HUDEP-2 (cell line): ENCODE results near the gene UGT2B11.
"Not testable (repeated sequence)": the region's sequence is repeated elsewhere in the genome, so short reads cannot be mapped to it uniquely, and the experiment has no call there.

ENCODE experiments used
- DNase-seq, 76 experiments: peaks; one replicate each; lab custom pipeline; 2025; ENCODE audit not compliant: unreplicated experiment in 76 of 76; lab: John Stamatoyannopoulos, UW

Gene UGT2B11

GRCh38 chr4:69214716-69215115 is at the start of gene UGT2B11:
Gene UGT2B11 (minus strand): TSS chr4:69214748. CDS start chr4:69214722, 26 bp downstream.
- no peak for DNase-seq

- not testable (repeated sequence) for DNase-seq
Observed at GRCh38 chr4:69253147-69253772, 38.7 kb upstream of the UGT2B11 start.

- not testable (repeated sequence) for DNase-seq
Observed at GRCh38 chr4:69250884-69251283, 36.3 kb upstream of the UGT2B11 start.

- peak in 3 of 76 experiments; percentile 0 to 6 (median 4) for DNase-seq
Observed at GRCh38 chr4:69242562-69243240, 28.2 kb upstream of the UGT2B11 start.

GRCh38 chr4:69241746-69242145 is 27.2 kb upstream of the UGT2B11 start:
- not testable (repeated sequence) for DNase-seq

GRCh38 chr4:69240787-69241186 is 26.2 kb upstream of the UGT2B11 start:
- DNase-seq: peak in 4 of 76 experiments; percentile 3 to 46 (median 23)

GRCh38 chr4:69239557-69240168 is 25.1 kb upstream of the UGT2B11 start:
- peak in 61 of 76 experiments; percentile 3 to 91 (median 65) for DNase-seq

- DNase-seq: no peak
Observed at GRCh38 chr4:69239092-69239491, 24.5 kb upstream of the UGT2B11 start.

GRCh38 chr4:69224891-69225290 is 10.3 kb upstream of the UGT2B11 start:
- DNase-seq: no peak

GRCh38 chr4:69223277-69223676 is 8.7 kb upstream of the UGT2B11 start:
- DNase-seq: not testable (repeated sequence)

GRCh38 chr4:69218491-69218890 is 3.9 kb upstream of the UGT2B11 start:
- DNase-seq: not testable (repeated sequence)

GRCh38 chr4:69210911-69211310 is 3.6 kb downstream of the UGT2B11 start:
- DNase-seq: no peak

GRCh38 chr4:69198506-69198905 is 16.0 kb downstream of the UGT2B11 start:
- DNase-seq: peak in 1 of 76 experiments; percentile 19

- DNase-seq: no peak
Observed at GRCh38 chr4:69196209-69196965, 18.2 kb downstream of the UGT2B11 start.

- no peak for DNase-seq
Observed at GRCh38 chr4:69194166-69194565, 20.4 kb downstream of the UGT2B11 start.

GRCh38 chr4:69191905-69192304 is 22.6 kb downstream of the UGT2B11 start:
- peak in 61 of 76 experiments; percentile 1 to 95 (median 62) for DNase-seq

GRCh38 chr4:69190621-69191020 is 23.9 kb downstream of the UGT2B11 start:
- DNase-seq: peak in 1 of 76 experiments; percentile 12

- not testable (repeated sequence) for DNase-seq
Observed at GRCh38 chr4:69181519-69182169, 32.9 kb downstream of the UGT2B11 start.

GRCh38 chr4:69179817-69180216 is 34.7 kb downstream of the UGT2B11 start:
- peak in 6 of 76 experiments; percentile 1 to 48 (median 8) for DNase-seq

- DNase-seq: peak in 68 of 76 experiments; percentile 1 to 93 (median 55)
Observed at GRCh38 chr4:69178751-69179205, 35.8 kb downstream of the UGT2B11 start.
